ENCODE data around the gene CAPNS1. TPM values are rescaled to one million over a fixed set of nuclear protein-coding genes. Genes with fewer than 3 reads are reported as not detected.

CAPNS1 gene
- total and polyA plus RNA-seq, 2 of the 4 experiments (the other 2 are of a cell fraction): 436 to 988 TPM

- Histone ChIP-seq H3K18ac (ENCODE audit: low read depth, low read length) (no peak overlapping the region), H4K5ac (ENCODE audit: low read depth, low read length) (no peak overlapping the region), H3K36me3 (ENCODE audit: control insufficient read depth, insufficient read depth, low read length) (peaks cover 33% of the 10 kb centered on the region), H2BK5ac (ENCODE audit: low read depth, low read length, poor library complexity, severe bottlenecking) (peak overlapping the region; percentile 92), H3K4ac (ENCODE audit: low read depth, low read length) (peak overlapping the region; percentile 99; the same call in 1 of the 2 replicates), H3K4me3 (ENCODE audit: insufficient read depth, low read depth, low read length) (peak overlapping the region; percentile 96), H3K4me2 (ENCODE audit: low read depth, low read length) (peak overlapping the region; percentile 71), H3K27ac (ENCODE audit: insufficient read depth, low read length) (no peak overlapping the region; the same call in 1 of the 2 replicates), H3K9ac (ENCODE audit: low read depth, low read length) (0 out of 2 replicates have a peak overlapping the region, but pooled peaks have one; percentile 99), H3K14ac (replicated peaks; ENCODE audit: low read depth, low read length) (0 out of 2 replicates have a peak overlapping the region, but pooled peaks have one; percentile 19), H2BK20ac (ENCODE audit: low read depth, low read length) (no peak overlapping the region), H3K9me3 (ENCODE audit: control insufficient read depth, insufficient read depth, low read length) (no peaks in the 10 kb centered on the region), H2BK15ac (ENCODE audit: low read depth, low read length) (no peak overlapping the region), H3K56ac (ENCODE audit: extremely low read depth, insufficient read depth, low read length) (no peak overlapping the region), H2AK9ac (replicated peaks; ENCODE audit: low read depth, low read length, poor library complexity) (peak overlapping the region; percentile 91), H3K9me1 (ENCODE audit: insufficient read depth, low read length) (peaks cover 13% of the 10 kb centered on the region), H2AK5ac (ENCODE audit: low read depth, low read length) (peak overlapping the region; percentile 70), H4K20me1 (ENCODE audit: insufficient read depth, low read length) (peaks cover 35% of the 10 kb centered on the region), H4K91ac (ENCODE audit: insufficient read depth, low read depth, low read length) (no peak overlapping the region), H2AFZ (replicated peaks; ENCODE audit: low read length, poor library complexity) (peak overlapping the region; percentile 40), H2BK120ac (ENCODE audit: low read depth, low read length) (no peak overlapping the region), H4K8ac (ENCODE audit: low read depth in 2 of 2, low read length in 2 of 2) (peak overlapping the region in 1 of 2 experiments; percentile 93; a peak in 2 of 4 replicates), H3K23ac (ENCODE audit: low read depth, low read length) (no peak overlapping the region), H3K27me3 (ENCODE audit: control insufficient read depth, insufficient read depth, low read length) (no peaks in the 10 kb centered on the region), H3K79me1 (ENCODE audit: low read depth in 1 of 2, low read length in 2 of 2) (peaks cover 40 to 54% of the 10 kb centered on the region in 2 experiments), H3K4me1 (ENCODE audit: control insufficient read depth, insufficient read depth, low read length) (peaks cover 10% of the 10 kb centered on the region)
- WGBS, 2 experiments (ENCODE audit: extremely low coverage in 2 of 2, insufficient read length in 1 of 2): 55% methylated on average over 10 of the region's 42 CpGs; no CpG with 5 or more reads in 1 of the 2 experiments
- DNase-seq (peak; percentile 76), ATAC-seq (ENCODE audit: low read depth) (peak; percentile 82)
- dilution Hi-C loops (cut with HindIII; ENCODE audit: low sequenced_read_pairs, unreplicated experiment) (no loop called here), intact Hi-C loops (cut with micrococcal nuclease) (loop anchor here (2.0 kb wide), 1 partner anchor 26 kb away; the partner anchor contains the start of genes POLR2I and TBCB), in situ Hi-C loops (cut with MboI; ENCODE audit: low sequenced_read_pairs) (no loop called here)
- CTCF ChIA-PET: interaction anchor here (1.4 kb wide), 1 partner anchor 12 kb away, joined by 3 read pairs; no protein-coding TSS in a partner anchor
- no TSS peak for BruUV-seq (replicated peaks)
- POLR2A ChIA-PET (ENCODE audit: unreplicated experiment): no interaction called here
- TF ChIP-seq ELK1 (IDR thresholded peaks at IDR 0.05; ENCODE audit: borderline replicate concordance, low read depth, low read length) (no peak), FOS (IDR thresholded peaks at IDR 0.05; ENCODE audit: low read depth, low read length) (no peak), MAZ (IDR thresholded peaks at IDR 0.05; ENCODE audit: borderline replicate concordance, low read depth, low read length) (no peak)
These were observed 1.4 kb downstream of the CAPNS1 start for GRCh38 chr19:36141039-36141927.
